Activated T-helper 17 cell treated with anti-CD3 and anti-CD28 coated beads, Interleukin-2, amount 50 U/mL, for 72 hours (primary cell): Measurements from ENCODE around the gene ACAD8. TPM values are rescaled to one million over a fixed set of nuclear protein-coding genes. Genes with fewer than 3 reads are reported as not detected.
"Not testable (repeated sequence)": the region's sequence is repeated elsewhere in the genome, so short reads cannot be mapped to it uniquely, and the experiment has no call there.

Source experiments
- ATAC-seq: fragments of 150-1000 bp; cut with Tn5 transposase; replicated peaks from 2 replicates; pipeline ENCODE4 v1.10.0; 2021; ENCODE audit warnings: mild to moderate bottlenecking, moderate library complexity
- H3K27ac Mint-ChIP-seq: one replicate; pipeline ENCODE4 v1.8.0; 2022; ENCODE audit warnings: mixed read lengths
- H3K27me3 Mint-ChIP-seq: one replicate; pipeline ENCODE4 v1.8.0; 2022; ENCODE audit warnings: mixed read lengths
- H3K36me3 Mint-ChIP-seq: one replicate; pipeline ENCODE4 v1.8.0; 2022; ENCODE audit warnings: low read depth, mild to moderate bottlenecking, mixed read lengths
- H3K4me1 Mint-ChIP-seq: one replicate; pipeline ENCODE4 v1.8.0; 2022; ENCODE audit warnings: mixed read lengths
- H3K4me3 Mint-ChIP-seq: one replicate; pipeline ENCODE4 v1.8.0; 2022; ENCODE audit warnings: mild to moderate bottlenecking, mixed read lengths
- H3K9me3 Mint-ChIP-seq: one replicate; pipeline ENCODE4 v1.8.0; 2022; ENCODE audit warnings: mixed read lengths
- total RNA-seq, 2 donors: library from RNA; stranded (reverse); gene quantifications; one replicate each; pipeline ENCODE4 v1.2.3, GENCODE V29; 2022

The ACAD8 gene
- total RNA-seq, 2 donors from 2014 or later, result 22.8 to 23.7 TPM

DNA sequence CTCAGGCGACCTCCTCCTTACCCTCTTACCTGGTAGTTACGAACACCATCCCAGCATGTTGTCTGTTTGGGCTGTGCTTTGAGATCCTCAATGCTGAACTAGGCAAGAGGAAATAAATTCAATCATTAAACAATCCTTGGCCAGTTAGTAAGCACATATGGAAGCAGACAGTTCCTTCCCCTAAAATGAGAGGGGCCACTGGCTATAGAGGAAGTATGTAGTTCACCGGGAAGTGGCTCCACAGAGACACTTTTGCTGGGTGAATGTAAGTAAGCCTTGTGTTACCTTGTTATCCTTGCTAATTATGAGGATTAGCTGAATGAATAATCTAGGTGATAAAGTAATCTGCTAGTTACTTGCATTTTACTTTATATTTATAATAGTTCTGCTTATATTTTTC is 3.1 kb upstream of the ACAD8 start:
- peaks cover 17% of the 10 kb centered on the region for H3K4me1 Mint-ChIP-seq
- H3K36me3 Mint-ChIP-seq, result peaks cover 64% of the 10 kb centered on the region
- no peak overlapping the region for H3K4me3 Mint-ChIP-seq
- H3K27ac Mint-ChIP-seq, result no peak overlapping the region
- H3K9me3 Mint-ChIP-seq, result no peaks in the 10 kb centered on the region
- no peak for ATAC-seq
- no peaks in the 10 kb centered on the region for H3K27me3 Mint-ChIP-seq

DNA sequence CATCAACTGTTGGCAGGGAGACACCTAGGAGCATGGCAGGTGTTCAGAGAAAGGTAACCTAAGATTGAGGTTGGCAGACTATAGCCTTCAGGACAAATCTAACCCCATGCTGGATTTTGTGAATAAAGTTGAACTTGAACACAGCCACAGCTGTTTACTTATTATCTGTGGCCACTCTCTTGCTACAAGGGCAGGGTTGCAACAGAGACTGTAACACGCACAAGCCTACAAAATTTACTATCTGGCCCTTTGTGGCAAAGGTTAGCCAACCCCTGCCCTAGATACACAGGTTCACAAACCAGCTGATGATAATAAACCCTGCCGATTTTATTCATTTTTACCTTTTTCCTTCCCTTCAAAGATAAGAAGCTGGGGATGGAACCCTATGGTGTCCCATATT is 2.7 kb upstream of the ACAD8 start:
- Mint-ChIP-seq H3K27ac (no peak overlapping the region), H3K27me3 (no peaks in the 10 kb centered on the region), H3K36me3 (peaks cover 62% of the 10 kb centered on the region), H3K9me3 (no peaks in the 10 kb centered on the region), H3K4me3 (no peak overlapping the region), H3K4me1 (peaks cover 17% of the 10 kb centered on the region)
- no peak for ATAC-seq

DNA sequence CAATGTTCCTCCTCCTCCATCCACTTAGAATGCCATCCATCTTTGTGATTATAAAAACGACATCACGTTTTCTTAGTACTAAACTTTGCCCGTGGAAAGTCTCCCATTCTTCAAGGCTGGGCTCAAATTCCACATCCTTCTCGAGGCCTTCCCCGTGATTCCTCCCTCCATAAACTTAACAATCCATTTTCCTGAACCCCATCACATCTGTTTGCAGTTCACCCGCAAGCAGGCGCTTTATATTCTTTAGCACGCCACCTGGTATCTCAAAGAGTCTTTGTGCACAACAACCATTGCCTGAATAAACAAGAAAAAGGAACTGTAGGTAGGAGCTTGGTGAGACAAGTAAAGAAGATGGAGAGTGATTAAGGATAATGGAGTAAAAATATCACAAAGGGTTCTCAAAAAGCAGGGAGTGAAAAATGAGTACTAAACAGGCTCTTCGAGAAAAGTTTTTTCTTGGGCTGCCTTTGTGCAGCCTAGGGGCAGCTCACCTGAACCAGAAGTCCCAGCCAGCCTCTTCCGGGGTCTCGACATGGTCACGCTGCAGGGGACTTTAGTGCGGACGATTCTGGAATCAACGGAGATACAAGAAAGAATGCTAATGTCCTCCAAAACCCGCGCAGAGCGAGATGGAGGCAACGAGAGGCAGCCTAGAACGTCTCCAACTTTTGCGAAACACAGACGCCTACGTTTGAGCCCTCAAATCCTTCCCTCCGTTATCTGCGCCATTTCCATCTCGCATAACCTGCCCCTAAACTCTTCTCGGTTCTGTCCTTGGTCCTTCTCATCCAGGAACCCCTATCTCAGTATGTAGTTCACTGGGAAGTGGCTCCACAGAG is 801 bp upstream of the ACAD8 start:
- peak overlapping the region; percentile 92 for H3K27ac Mint-ChIP-seq
- peak overlapping the region; percentile 98 for H3K4me3 Mint-ChIP-seq
- H3K4me1 Mint-ChIP-seq, result peaks cover 17% of the 10 kb centered on the region
- H3K27me3 Mint-ChIP-seq, result no peaks in the 10 kb centered on the region
- no peaks in the 10 kb centered on the region for H3K9me3 Mint-ChIP-seq
- ATAC-seq, result peak; percentile 14
- H3K36me3 Mint-ChIP-seq, result peaks cover 43% of the 10 kb centered on the region

DNA sequence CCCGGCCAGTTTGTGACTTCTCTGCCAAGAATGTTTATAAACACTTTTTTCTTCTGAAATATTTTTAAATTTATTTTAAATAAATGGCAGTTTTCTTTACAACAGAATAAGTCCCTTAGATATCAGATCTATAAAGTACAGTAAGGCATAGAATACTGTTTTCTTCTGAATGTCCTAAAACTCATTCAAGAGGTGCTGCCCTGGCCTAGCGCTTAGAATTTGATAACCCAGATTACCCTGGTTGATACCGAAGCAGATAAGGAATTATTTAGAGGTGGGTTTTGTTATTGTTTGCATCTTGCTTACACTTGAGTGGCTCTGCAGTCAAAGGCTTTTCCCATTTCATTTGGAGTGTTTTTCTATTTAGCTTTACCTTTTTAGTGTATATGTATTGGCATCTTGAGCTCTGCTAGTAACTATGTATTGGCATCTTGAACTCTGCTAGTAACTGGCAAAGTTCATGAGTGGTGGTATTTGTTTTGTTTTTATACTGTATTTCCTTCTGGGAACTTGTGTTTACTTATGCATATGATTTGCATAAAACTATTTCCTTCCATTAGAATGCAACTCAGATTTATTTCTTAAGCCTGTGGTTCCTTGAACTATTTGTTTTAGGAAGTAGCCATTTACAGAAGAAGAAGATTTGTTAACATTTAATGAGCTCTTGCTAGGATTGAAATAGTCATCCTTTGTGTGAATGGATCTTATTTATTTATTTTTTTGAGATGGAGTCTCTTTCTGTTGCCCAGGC is 1.2 kb downstream of the ACAD8 start:
- H3K36me3 Mint-ChIP-seq, result peaks cover 41% of the 10 kb centered on the region
- H3K27ac Mint-ChIP-seq, result peak overlapping the region; percentile 68
- ATAC-seq, result no peak
- H3K27me3 Mint-ChIP-seq, result no peaks in the 10 kb centered on the region
- no peaks in the 10 kb centered on the region for H3K9me3 Mint-ChIP-seq
- H3K4me3 Mint-ChIP-seq, result peak overlapping the region; percentile 98
- H3K4me1 Mint-ChIP-seq, result peaks cover 14% of the 10 kb centered on the region

DNA sequence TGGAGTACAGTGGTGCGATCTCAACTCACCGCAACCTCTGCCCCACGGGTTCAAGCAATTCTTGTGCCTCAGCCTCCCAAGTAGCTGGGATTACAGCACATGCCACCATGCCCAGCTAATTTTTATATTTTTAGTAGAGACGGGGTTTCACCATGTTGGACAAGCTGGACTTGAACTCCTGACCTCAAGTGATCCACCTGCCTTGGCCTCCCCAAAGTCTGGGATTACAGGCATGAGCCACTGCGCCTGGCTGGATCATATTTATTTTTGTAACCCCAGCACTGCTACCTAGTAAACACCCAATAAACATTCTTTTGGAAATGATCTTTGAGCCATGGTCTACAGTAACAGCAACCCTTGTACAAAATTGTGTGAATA is 1.8 kb downstream of the ACAD8 start:
- peaks cover 14% of the 10 kb centered on the region for H3K4me1 Mint-ChIP-seq
- H3K36me3 Mint-ChIP-seq, result peaks cover 41% of the 10 kb centered on the region
- not testable (repeated sequence) for H3K27me3 Mint-ChIP-seq, ATAC-seq, H3K27ac Mint-ChIP-seq, H3K9me3 Mint-ChIP-seq
- H3K4me3 Mint-ChIP-seq, result peak overlapping the region; percentile 98

DNA sequence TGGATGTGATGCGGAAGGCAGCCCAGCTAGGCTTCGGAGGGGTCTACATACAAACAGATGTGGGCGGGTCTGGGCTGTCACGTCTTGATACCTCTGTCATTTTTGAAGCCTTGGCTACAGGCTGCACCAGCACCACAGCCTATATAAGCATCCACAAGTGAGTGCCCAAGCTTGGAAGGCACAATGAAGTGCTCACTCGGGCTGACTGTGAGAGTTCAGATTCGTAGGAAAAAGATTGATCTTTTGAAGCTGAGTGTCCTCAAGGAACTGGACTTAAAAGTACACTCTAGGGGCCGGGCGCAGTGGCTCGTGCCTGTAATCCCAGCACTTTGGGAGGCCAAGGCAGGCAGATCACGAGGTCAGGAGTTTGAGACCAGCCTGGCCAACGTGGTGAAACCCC is 3.7 kb downstream of the ACAD8 start:
- Mint-ChIP-seq H3K36me3 (peaks cover 34% of the 10 kb centered on the region), H3K9me3 (no peaks in the 10 kb centered on the region), H3K27me3 (no peaks in the 10 kb centered on the region), H3K4me3 (no peak overlapping the region), H3K27ac (no peak overlapping the region), H3K4me1 (peaks cover 14% of the 10 kb centered on the region)
- no peak for ATAC-seq

DNA sequence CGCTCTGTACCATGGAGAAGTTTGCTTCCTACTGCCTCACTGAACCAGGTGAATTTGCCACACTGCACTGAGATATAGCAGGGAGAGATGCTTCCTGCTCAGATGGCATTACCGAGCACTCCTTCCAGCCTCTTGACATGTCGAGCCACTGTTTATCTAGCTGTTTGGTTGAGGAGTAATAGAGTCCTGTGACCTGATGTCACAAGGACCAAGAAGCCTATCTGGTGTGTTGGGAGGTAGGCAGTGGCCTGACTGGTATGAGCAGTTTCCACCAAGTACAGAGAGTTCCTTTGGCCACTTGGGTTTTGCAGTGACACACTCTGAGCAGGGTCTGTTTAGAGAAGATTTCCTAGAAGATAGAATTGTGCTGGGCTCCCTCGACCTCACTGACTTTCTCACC is 5.2 kb downstream of the ACAD8 start:
- Mint-ChIP-seq H3K27ac (peak overlapping the region; percentile 18), H3K4me3 (no peak overlapping the region), H3K4me1 (peaks cover 9% of the 10 kb centered on the region), H3K9me3 (no peaks in the 10 kb centered on the region), H3K36me3 (peaks cover 49% of the 10 kb centered on the region), H3K27me3 (no peaks in the 10 kb centered on the region)
- ATAC-seq, result no peak

DNA sequence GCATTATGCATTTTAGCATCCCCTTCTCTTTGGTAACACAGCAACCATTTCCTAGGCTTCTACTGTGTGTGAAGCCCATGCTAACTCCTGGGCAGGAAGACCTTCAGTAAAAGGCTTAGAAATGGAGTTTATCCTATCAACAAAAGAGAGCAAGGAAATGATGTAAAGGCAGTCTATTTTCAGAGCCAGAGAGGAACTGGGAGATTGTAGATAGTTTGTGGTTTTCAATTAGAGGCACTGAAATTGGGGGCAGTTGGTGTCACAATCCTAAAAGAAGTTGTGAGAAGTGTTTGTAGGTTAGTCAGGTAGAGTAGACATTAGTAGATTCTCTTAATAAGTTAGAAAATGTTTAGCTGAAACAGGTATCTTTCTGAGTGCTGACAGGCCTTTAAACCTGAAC is 7.1 kb downstream of the ACAD8 start:
- peaks cover 60% of the 10 kb centered on the region for H3K36me3 Mint-ChIP-seq
- peaks cover 4% of the 10 kb centered on the region for H3K4me1 Mint-ChIP-seq
- ATAC-seq, result no peak
- no peaks in the 10 kb centered on the region for H3K9me3 Mint-ChIP-seq
- H3K4me3 Mint-ChIP-seq, result no peak overlapping the region
- no peak overlapping the region for H3K27ac Mint-ChIP-seq
- no peaks in the 10 kb centered on the region for H3K27me3 Mint-ChIP-seq

DNA sequence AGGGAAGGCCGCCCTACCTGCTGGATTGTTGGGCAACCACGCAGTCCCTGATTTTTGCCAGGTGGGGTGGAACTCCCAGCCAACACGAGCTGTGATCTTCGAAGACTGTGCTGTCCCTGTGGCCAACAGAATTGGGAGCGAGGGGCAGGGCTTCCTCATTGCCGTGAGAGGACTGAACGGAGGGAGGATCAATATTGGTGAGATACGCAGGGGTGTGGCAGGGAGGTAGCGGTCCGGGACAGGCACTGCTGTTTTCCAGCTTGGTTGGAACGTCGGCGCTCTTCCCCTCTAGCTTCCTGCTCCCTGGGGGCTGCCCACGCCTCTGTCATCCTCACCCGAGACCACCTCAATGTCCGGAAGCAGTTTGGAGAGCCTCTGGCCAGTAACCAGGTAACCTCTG is 7.6 kb downstream of the ACAD8 start:
- no peak overlapping the region for H3K27ac Mint-ChIP-seq
- H3K36me3 Mint-ChIP-seq, result peaks cover 60% of the 10 kb centered on the region
- no peaks in the 10 kb centered on the region for H3K27me3 Mint-ChIP-seq
- ATAC-seq, result no peak
- H3K9me3 Mint-ChIP-seq, result no peaks in the 10 kb centered on the region
- H3K4me3 Mint-ChIP-seq, result no peak overlapping the region
- peaks cover 4% of the 10 kb centered on the region for H3K4me1 Mint-ChIP-seq

DNA sequence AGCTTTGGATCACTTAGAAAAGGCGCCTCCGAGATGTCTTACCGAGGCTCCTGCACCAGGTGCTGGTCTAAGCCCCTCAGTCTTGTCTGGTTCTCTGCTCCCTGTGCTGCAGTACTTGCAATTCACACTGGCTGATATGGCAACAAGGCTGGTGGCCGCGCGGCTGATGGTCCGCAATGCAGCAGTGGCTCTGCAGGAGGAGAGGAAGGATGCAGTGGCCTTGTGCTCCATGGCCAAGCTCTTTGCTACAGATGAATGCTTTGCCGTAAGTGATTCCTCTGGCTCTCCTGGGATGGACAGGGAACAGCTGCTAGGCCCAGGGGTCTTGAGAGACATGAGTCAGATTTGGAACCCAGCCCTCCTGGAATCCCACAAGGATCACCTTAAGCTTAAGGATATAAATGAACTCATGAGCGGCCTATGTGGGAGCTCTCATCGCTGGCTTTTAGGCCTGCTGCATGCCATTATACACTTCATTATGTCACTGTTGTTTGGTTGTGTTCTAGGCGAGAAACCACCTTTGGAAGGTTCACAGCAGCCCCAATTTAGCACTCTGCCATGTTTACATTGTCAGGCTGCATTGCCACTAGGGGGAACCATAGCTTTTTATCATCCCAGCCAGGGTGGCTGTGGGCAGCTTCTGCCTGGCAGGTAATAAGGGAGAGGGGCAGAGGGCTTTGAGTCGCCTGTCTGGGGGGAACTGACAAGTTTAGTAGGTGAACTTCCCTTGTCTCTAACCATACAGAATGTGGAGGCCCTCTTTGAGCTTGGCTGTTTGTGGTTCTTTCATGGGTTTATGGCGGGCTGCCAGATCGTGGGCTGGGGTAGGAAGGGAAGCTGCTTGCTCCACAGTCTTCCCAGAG is 8.5 kb downstream of the ACAD8 start:
- ATAC-seq, result peak; percentile 59
- peaks cover 60% of the 10 kb centered on the region for H3K36me3 Mint-ChIP-seq

DNA sequence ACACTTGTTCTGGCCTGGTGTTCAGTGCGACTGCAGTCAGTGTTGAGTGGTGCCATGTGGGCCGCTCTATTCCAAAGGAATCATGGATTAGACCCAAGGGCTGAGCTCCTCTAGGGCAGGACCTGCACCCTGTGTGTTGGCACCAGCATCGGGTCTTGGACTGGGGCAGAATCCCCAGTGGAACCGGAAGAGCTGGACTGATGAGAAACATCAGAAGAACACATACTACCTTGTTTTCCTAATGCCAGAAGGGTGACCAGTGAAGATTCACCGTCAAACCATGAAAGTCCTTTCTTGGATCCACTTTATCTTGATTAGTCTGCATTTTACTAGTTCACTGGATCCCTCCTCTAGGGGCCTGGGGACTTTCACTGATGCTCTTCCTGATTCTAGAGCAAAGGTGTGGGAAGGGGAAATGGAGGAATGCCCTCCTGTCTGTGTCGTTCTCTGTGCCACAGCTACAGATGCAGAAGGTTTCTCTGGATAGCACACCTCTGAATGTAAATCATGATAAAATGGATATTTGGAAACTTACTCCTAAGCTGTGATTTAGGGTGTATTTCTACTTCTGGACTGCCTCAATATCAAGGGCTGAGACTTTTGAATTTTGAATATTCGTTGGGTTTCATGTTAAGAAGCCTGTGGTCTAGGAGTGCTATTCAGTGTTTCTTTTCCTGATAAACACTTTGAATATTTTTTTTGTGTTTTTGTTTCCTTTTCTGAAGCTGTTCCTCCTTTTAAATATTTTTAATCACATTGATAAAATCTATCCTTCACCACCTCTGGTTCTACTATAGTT is 11.8 kb downstream of the ACAD8 start:
- ATAC-seq, result no peak
- Mint-ChIP-seq H3K27me3 (no peaks in the 10 kb centered on the region), H3K27ac (peak overlapping the region; percentile 73), H3K36me3 (peaks cover 36% of the 10 kb centered on the region), H3K4me1 (peaks cover 8% of the 10 kb centered on the region), H3K9me3 (no peaks in the 10 kb centered on the region), H3K4me3 (no peak overlapping the region)

More for the DNA sequence above, 8.5 kb downstream of the ACAD8 start:
- H3K4me1 Mint-ChIP-seq, result peaks cover 8% of the 10 kb centered on the region
- H3K9me3 Mint-ChIP-seq, result no peaks in the 10 kb centered on the region
- no peaks in the 10 kb centered on the region for H3K27me3 Mint-ChIP-seq
- H3K4me3 Mint-ChIP-seq, result no peak overlapping the region
- no peak overlapping the region for H3K27ac Mint-ChIP-seq

DNA sequence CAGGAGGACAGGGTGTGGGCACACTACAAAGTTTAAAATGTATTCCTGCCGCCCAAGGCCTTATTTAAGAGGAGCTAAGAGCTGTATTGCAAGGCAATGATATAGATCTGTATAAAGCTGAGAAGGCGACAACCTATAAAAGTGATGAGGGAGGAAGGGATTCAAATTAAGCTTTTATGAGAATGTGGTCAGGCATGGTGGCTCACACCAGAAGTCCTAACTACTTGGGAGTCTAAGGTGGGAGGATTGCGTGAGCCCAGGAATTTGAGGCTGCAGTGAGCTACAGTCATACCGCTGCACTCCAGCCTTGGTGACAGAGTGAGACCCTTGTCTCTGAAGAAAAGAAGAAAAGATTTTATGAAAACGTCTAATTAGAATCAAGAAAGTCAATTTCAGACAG is 13.1 kb downstream of the ACAD8 start:
- Mint-ChIP-seq H3K27ac (peak overlapping the region; percentile 73), H3K4me3 (no peak overlapping the region), H3K36me3 (peaks cover 30% of the 10 kb centered on the region), H3K9me3 (no peaks in the 10 kb centered on the region), H3K4me1 (peaks cover 17% of the 10 kb centered on the region), H3K27me3 (no peaks in the 10 kb centered on the region)
- no peak for ATAC-seq

DNA sequence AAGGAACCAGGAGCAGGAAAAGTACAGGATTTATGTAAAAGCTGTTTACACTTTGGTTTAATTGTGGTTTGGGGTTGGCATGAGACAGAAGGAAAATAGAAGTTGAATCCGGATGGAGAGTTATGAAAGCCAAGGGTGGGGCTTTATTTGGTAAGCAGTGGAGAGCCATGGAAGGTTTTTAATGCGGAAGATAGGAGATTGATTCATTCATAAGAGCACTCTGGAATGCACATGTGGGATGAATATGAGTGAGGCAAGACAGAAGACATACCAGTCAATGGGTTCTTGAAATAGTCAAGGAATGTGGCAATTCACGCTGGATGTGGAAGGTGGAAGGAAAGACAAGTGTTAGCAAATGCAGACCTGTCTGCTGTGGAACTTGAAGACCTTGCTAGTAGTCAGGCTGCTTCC is 13.5 kb downstream of the ACAD8 start:
- no peaks in the 10 kb centered on the region for H3K27me3 Mint-ChIP-seq
- peak overlapping the region; percentile 73 for H3K27ac Mint-ChIP-seq
- peaks cover 28% of the 10 kb centered on the region for H3K36me3 Mint-ChIP-seq
- ATAC-seq, result no peak
- H3K4me3 Mint-ChIP-seq, result no peak overlapping the region
- H3K9me3 Mint-ChIP-seq, result no peaks in the 10 kb centered on the region
- peaks cover 20% of the 10 kb centered on the region for H3K4me1 Mint-ChIP-seq

DNA sequence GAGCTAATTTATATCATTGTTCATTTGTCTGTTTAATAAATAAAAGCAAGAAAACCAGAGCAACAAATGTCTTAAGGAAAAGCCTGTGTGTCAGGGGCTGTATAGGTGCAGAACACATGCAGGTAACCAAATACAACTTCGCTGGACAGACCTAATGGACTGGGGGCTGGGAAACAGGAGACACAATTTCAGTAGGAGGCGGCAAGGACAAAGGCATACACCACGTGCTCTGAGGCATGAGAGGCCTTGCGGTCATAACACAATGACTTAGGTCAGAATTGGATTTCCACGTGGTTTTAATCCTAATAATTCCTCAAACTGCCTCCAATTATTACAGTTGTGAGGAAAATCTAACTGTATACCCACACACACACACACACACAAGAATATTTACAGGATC is 14.1 kb downstream of the ACAD8 start:
- peaks cover 20% of the 10 kb centered on the region for H3K4me1 Mint-ChIP-seq
- no peak overlapping the region for H3K4me3 Mint-ChIP-seq
- ATAC-seq, result no peak
- H3K27me3 Mint-ChIP-seq, result no peaks in the 10 kb centered on the region
- no peak overlapping the region for H3K27ac Mint-ChIP-seq
- H3K9me3 Mint-ChIP-seq, result no peaks in the 10 kb centered on the region
- H3K36me3 Mint-ChIP-seq, result peaks cover 22% of the 10 kb centered on the region
